ENCODE data around the gene CINP. TPM values are rescaled to one million over a fixed set of nuclear protein-coding genes. Genes with fewer than 3 reads are reported as not detected.

Gene CINP
- total and polyA plus RNA-seq, 2 of the 13 experiments (the other 11 are each of a cell fraction or from before 2014, with no cell fraction given): 32.8 to 42.8 TPM

DNA sequence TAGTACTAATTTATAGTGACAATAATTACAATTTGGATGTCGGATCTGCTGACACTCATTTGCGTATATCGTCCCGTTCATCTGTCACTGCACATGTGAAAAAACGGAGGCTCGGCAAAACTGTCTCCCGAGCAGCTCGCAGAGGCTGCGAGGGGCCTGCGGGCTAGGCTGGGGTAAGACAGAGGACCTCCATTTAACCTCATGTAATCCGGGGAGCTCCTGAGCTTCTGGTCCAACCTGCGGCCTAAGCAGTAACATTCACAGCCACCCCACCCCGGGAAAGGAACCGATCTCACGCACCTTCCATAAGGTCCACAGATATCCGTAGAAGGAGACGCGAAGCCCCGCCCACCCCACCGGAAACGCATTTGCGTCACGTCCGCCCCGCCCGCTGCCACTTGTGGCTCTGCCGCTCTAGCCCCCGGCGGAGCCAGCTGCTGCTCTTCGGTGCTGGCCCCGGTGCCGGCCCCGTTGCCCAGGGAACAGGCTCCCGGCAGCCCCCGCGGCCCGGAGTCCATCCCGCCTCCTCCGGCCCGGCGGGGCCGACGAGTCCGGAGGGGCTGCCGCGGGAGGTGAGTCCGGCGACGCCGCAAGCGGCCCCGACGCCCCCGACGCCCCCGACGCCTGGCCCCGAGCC is at the start of gene CINP, which contains the start of gene TECPR2 (continued):
- TF ChIP-seq, protein P1, sequence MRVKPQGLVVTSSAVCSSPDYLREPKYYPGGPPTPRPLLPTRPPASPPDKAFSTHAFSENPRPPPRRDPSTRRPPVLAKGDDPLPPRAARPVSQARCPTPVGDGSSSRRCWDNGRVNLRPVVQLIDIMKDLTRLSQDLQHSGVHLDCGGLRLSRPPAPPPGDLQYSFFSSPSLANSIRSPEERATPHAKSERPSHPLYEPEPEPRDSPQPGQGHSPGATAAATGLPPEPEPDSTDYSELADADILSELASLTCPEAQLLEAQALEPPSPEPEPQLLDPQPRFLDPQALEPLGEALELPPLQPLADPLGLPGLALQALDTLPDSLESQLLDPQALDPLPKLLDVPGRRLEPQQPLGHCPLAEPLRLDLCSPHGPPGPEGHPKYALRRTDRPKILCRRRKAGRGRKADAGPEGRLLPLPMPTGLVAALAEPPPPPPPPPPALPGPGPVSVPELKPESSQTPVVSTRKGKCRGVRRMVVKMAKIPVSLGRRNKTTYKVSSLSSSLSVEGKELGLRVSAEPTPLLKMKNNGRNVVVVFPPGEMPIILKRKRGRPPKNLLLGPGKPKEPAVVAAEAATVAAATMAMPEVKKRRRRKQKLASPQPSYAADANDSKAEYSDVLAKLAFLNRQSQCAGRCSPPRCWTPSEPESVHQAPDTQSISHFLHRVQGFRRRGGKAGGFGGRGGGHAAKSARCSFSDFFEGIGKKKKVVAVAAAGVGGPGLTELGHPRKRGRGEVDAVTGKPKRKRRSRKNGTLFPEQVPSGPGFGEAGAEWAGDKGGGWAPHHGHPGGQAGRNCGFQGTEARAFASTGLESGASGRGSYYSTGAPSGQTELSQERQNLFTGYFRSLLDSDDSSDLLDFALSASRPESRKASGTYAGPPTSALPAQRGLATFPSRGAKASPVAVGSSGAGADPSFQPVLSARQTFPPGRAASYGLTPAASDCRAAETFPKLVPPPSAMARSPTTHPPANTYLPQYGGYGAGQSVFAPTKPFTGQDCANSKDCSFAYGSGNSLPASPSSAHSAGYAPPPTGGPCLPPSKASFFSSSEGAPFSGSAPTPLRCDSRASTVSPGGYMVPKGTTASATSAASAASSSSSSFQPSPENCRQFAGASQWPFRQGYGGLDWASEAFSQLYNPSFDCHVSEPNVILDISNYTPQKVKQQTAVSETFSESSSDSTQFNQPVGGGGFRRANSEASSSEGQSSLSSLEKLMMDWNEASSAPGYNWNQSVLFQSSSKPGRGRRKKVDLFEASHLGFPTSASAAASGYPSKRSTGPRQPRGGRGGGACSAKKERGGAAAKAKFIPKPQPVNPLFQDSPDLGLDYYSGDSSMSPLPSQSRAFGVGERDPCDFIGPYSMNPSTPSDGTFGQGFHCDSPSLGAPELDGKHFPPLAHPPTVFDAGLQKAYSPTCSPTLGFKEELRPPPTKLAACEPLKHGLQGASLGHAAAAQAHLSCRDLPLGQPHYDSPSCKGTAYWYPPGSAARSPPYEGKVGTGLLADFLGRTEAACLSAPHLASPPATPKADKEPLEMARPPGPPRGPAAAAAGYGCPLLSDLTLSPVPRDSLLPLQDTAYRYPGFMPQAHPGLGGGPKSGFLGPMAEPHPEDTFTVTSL (CRISPR knock-in tag; IDR thresholded peaks at IDR 0.05; ENCODE audit: borderline replicate concordance): no peak
- TF ChIP-seq GTF2F1 (IDR thresholded peaks at IDR 0.05; ENCODE audit: low read length) (no peak), TP53 (CRISPR knock-in tag; conservative IDR thresholded peaks at IDR 0.05) (no peak), SRY (CRISPR knock-in tag; IDR thresholded peaks at IDR 0.05) (no peak), SIN3A (IDR thresholded peaks at IDR 0.05; ENCODE audit: borderline replicate concordance, low read depth, low read length) (peak; percentile 90; the same call in 1 of the 2 replicates), U2AF2 (IDR thresholded peaks at IDR 0.05; ENCODE audit: low read depth, low read length) (no peak), ZBTB3 (CRISPR knock-in tag; IDR thresholded peaks at IDR 0.05; ENCODE audit: borderline replicate concordance, low read depth) (no peak), RBFOX2 (IDR thresholded peaks at IDR 0.05; ENCODE audit: low read depth, low read length) (peak; percentile 74), ETV5 (CRISPR knock-in tag; IDR thresholded peaks at IDR 0.05; ENCODE audit: borderline replicate concordance) (peak; percentile 36; the same call in 1 of the 2 replicates), ZFP36 (IDR thresholded peaks at IDR 0.05; ENCODE audit: borderline replicate concordance, low read depth, low read length, partially characterized antibody) (no peak), ZIK1 (CRISPR knock-in tag; IDR thresholded peaks at IDR 0.05; ENCODE audit: borderline replicate concordance, low read depth) (no peak), REL (CRISPR knock-in tag; conservative IDR thresholded peaks at IDR 0.05) (no peak), BORCS8-MEF2B (CRISPR knock-in tag; IDR thresholded peaks at IDR 0.05) (no peak), ZNF550 (CRISPR knock-in tag; IDR thresholded peaks at IDR 0.05; ENCODE audit: borderline replicate concordance) (no peak), ZBTB8A (CRISPR knock-in tag; IDR thresholded peaks at IDR 0.05; ENCODE audit: borderline replicate concordance, low read depth) (no peak), TOPORS (CRISPR knock-in tag; IDR thresholded peaks at IDR 0.05) (no peak)
- TF ChIP-seq, protein P2, sequence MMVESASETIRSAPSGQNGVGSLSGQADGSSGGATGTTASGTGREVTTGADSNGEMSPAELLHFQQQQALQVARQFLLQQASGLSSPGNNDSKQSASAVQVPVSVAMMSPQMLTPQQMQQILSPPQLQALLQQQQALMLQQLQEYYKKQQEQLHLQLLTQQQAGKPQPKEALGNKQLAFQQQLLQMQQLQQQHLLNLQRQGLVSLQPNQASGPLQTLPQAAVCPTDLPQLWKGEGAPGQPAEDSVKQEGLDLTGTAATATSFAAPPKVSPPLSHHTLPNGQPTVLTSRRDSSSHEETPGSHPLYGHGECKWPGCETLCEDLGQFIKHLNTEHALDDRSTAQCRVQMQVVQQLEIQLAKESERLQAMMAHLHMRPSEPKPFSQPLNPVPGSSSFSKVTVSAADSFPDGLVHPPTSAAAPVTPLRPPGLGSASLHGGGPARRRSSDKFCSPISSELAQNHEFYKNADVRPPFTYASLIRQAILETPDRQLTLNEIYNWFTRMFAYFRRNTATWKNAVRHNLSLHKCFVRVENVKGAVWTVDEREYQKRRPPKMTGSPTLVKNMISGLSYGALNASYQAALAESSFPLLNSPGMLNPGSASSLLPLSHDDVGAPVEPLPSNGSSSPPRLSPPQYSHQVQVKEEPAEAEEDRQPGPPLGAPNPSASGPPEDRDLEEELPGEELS (CRISPR knock-in tag; IDR thresholded peaks at IDR 0.05): no peak
- TF ChIP-seq, protein P3, sequence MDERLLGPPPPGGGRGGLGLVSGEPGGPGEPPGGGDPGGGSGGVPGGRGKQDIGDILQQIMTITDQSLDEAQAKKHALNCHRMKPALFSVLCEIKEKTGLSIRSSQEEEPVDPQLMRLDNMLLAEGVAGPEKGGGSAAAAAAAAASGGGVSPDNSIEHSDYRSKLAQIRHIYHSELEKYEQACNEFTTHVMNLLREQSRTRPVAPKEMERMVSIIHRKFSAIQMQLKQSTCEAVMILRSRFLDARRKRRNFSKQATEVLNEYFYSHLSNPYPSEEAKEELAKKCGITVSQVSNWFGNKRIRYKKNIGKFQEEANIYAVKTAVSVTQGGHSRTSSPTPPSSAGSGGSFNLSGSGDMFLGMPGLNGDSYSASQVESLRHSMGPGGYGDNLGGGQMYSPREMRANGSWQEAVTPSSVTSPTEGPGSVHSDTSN (CRISPR knock-in tag; IDR thresholded peaks at IDR 0.05): no peak
- TF ChIP-seq, protein P4, sequence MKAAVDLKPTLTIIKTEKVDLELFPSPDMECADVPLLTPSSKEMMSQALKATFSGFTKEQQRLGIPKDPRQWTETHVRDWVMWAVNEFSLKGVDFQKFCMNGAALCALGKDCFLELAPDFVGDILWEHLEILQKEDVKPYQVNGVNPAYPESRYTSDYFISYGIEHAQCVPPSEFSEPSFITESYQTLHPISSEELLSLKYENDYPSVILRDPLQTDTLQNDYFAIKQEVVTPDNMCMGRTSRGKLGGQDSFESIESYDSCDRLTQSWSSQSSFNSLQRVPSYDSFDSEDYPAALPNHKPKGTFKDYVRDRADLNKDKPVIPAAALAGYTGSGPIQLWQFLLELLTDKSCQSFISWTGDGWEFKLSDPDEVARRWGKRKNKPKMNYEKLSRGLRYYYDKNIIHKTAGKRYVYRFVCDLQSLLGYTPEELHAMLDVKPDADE (CRISPR knock-in tag; IDR thresholded peaks at IDR 0.05): no peak
